22Rv1 (cell line): ENCODE measurements around the gene COX6A2.

ENCODE experiments used
- H3K27ac ChIP-seq: fragments of 450-650 bp; 2 replicates; pipeline ENCODE4 v1.5.1; 2017
- ZFX ChIP-seq: fragments of 450-650 bp; IDR thresholded peaks from 2 replicates; pipeline ENCODE4 v1.6.1; 2017; ENCODE audit warnings: antibody characterized with exemption, borderline replicate concordance
- TF ChIP-seq, protein P1 (sequence below): fragments of 450-650 bp; IDR thresholded peaks from 2 replicates; pipeline ENCODE4 v1.5.1; 2017; ENCODE audit warnings: mild to moderate bottlenecking

The COX6A2 gene

DNA sequence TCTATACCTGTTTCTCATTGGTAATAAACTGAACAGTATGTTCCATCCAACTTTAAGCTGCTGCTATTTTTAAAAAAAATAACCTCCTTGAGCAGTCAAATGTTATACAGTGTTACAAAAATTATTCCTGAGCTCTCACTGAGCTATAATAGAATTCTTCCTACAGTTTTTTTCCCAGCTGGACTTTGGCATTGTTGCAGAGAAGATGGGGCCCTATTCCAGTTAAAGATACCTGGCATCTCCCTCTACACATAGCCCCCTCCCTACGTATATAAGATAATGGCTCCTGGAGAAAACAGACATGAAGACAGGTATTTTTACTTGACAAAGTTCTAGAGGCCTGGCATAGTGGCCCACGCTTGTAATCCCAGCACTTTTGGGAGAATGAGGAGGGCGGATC, 1.6 kb upstream of the COX6A2 start:
- no peak overlapping the region for H3K27ac ChIP-seq
- TF ChIP-seq, protein P1, sequence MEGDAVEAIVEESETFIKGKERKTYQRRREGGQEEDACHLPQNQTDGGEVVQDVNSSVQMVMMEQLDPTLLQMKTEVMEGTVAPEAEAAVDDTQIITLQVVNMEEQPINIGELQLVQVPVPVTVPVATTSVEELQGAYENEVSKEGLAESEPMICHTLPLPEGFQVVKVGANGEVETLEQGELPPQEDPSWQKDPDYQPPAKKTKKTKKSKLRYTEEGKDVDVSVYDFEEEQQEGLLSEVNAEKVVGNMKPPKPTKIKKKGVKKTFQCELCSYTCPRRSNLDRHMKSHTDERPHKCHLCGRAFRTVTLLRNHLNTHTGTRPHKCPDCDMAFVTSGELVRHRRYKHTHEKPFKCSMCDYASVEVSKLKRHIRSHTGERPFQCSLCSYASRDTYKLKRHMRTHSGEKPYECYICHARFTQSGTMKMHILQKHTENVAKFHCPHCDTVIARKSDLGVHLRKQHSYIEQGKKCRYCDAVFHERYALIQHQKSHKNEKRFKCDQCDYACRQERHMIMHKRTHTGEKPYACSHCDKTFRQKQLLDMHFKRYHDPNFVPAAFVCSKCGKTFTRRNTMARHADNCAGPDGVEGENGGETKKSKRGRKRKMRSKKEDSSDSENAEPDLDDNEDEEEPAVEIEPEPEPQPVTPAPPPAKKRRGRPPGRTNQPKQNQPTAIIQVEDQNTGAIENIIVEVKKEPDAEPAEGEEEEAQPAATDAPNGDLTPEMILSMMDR = no peak
- no peak for TF ChIP-seq ZFX

DNA sequence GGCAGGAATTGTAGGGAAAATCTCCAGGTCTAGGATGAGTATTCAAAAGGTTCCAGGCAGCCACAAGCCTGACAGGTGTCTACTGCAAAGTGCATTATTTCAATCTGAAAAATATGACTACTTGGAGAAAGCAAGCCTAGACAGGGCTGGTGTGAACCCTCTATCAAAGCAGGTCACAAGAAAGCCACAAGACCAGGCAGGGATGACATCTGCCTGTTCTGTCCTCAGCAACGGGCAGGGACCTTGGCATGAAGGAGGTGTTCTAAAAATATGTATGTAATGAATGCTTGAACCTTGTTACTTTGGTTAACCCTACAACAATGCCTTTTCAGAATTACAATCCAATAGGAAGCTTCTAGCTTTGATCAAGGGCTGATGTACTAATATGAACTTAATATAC, 1.2 kb upstream of the COX6A2 start:
- H3K27ac ChIP-seq = no peak overlapping the region
- TF ChIP-seq, protein P1 = no peak
- TF ChIP-seq ZFX = no peak

DNA sequence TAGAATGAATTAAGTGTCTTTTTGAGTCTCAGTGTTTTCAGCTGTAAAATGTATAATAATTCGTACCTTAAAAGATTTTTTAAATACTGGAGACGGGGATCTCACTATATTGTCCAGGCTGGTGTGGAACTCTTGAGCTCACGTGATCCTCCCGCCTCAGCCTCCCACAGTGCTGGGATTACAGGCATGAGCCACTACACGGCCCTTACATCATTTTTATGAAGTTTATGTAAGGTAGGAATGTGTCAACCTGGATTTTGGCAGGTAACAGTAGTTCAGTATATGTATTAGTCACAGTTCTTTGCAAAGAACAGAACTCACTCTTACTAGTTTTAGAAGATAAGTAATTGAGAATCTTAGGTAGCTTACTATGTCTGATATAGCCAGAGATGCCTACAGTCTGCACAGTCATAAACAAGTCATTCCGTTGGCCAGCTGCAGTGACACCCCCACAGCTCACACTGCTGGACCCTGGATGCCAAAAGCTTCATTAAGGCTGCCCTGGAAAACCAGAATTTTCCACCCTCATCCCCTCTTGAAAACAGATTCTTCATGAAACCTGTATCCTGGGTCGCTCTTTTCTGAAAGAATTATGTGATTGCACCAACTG, 583 bp upstream of the COX6A2 start:
- TF ChIP-seq, protein P1 = no peak
- no peak for TF ChIP-seq ZFX

DNA sequence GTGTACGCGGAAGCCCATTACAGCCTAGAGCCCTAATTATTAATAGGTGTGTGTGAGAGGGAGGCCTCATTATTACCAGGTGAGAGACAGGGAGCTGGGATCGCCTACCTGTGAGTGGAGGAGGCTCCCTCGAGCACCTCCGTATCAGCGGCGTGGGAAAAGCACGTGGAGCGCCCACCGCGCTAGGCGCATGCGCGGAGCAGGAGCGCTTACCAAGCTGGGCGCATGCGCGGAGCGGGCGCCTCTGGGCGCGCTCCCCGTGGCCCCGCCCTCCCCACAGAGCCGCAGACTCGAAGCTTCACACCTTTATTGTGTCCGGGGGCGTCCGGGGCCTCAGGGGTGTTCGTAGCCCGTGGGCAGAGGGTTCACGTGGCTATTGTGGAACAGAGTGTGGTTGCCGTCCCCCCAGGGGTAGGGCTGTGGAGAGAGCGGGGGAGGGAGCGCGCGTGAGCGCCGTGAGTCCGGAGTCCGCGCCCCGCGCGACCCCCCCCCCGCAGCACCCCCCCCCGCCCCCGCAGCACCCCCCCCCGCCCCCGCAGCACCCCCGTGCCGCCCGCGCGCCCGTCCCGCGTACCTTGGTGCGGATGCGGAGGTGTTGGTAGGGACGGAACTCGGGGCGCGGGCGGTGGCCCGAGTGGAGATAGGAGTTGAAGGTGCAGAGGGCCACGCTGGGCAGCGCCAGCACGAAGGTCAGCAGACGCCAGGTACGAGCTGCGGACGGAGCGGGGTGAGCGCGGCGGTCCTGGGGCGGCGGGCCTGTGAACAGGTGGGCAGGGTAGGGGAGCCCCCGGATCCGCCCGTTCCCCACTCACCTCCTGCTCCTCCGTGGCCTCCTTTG, 500 bp downstream of the COX6A2 start:
- TF ChIP-seq, protein P1 = no peak
- no peak for TF ChIP-seq ZFX

More for the DNA sequence above, 583 bp upstream of the COX6A2 start:
- no peak overlapping the region for H3K27ac ChIP-seq

DNA sequence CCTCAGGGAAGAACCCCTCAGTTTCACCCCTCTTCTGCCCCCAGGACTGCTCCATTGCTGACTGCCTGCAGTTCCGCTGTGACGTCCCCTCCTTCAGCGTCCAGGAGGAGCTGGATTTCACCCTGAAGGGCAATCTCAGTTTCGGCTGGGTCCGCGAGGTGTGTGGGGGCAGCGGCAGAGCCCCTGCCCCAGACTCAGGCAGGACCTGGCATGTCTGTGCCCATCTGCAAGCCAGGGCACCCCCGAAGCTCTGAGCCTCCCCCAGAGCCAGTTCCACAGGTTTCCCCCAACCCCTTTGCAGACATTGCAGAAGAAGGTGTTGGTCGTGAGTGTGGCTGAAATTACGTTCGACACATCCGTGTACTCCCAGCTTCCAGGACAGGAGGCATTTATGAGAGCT, 4.4 kb downstream of the COX6A2 start:
- TF ChIP-seq, protein P1 = no peak
- no peak for TF ChIP-seq ZFX
- no peak overlapping the region for H3K27ac ChIP-seq

More for the DNA sequence above, 500 bp downstream of the COX6A2 start:
- H3K27ac ChIP-seq = no peak overlapping the region

DNA sequence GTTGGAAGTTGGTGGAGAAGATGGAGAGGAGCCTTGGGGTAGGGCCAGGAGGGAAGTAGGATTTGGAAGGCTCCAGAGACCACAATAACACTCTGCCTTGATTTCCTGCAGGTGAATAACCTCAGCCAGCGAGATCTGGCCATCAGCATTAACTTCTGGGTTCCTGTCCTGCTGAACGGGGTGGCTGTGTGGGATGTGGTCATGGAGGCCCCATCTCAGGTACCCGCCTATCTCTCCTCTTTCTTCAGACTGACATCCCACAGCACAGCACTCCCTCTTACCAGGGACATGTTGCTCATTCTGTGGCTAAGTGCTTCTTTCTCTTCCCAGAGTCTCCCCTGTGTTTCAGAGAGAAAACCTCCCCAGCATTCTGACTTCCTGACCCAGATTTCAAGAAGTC, 4.9 kb downstream of the COX6A2 start:
- TF ChIP-seq, protein P1 = no peak
- no peak overlapping the region for H3K27ac ChIP-seq

DNA sequence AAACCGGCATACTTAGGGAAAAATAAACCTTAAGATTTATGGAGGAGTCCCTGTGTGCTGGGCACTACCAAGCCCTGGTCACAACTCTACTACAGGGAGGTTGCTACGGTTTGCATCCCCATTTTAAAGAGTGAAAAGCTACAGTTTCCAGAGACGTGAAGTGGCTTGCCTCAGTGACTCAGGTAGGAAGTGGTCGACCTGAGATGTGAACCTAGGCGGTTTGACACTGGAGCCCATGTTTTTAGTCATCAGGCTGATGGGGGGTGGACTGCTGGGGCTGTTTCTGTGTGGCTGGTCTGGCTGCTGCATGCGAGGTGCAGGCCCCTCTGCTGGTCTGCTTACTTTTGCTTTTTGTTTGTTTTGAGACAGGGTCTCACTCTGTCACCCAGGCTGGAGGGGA, 6.6 kb downstream of the COX6A2 start:
- TF ChIP-seq, protein P1 = no peak
- no peak for TF ChIP-seq ZFX
- no peak overlapping the region for H3K27ac ChIP-seq
